ENCODE results near the gene TBL3.
"Not testable (repeated sequence)": the region's sequence is repeated elsewhere in the genome, so short reads cannot be mapped to it uniquely, and the experiment has no call there.

The TBL3 gene

DNA sequence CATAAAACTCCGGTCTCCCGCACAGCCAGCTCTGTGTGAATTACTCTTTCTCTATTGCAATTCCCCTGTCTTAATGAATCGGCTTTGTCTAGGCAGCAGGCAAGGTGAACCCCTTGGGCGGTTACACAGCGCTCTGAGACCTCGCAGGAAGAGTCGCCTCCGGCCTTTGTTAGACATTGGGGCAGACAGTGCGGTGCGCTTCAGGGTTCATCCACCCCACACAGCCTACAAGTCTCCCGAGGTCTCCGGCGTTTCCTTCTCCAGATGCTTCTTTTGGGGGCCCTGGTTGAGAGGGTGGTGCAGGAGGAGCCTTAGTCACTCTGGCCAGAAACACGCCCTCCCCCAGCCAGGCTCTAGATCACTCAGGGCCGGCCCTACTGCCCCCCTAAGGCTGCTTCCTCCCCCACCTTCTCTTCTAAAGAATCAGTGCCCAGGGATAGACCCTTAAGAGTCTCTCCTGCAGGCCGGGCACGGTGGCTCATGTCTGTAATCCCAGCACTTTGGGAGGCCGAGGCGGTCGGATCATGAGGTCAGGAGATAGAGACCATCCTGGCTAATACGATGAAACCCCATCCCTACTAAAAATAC, 27.1 kb upstream of the TBL3 start:
- no peak for DNase-seq

DNA sequence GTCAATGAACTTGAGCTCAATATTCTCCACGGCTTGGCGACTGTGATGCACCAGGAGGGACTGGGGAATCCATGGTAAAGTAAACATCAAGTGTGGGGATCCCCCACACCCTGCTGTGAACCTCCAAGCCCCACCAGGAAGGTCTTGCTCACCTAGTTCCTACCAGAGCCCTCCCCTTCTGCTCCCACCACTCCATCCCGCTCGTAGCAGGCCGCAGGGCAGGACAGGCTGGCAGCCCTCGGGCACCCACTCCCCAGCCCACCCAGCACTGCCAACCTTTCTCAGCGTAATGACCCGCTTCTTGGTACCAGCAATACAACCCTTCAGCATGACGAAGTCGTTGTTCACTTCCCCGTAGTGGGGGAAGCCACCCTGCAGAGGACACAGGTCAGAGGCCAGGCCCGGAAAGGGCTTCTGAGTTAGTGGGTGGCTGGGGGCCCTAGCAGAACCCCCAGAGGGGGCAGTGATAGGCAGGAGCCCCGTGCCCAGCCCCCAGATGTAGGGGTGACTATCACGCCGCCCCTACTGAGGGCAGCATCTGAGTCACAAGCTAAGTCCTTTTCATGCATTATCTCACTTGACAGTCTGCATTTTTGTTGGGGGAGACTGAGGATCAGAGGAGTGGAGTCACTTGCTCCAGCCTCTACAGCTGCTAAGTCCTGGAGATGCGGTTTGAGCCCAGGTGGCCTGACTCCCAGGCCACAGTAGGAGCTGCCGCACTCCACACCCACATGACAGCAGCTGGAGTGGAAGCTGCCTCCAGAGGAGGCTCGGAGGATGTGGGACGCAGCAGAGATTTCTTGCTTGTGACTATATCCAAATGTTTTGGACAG, 26.1 kb upstream of the TBL3 start:
- DNase-seq: no peak

DNA sequence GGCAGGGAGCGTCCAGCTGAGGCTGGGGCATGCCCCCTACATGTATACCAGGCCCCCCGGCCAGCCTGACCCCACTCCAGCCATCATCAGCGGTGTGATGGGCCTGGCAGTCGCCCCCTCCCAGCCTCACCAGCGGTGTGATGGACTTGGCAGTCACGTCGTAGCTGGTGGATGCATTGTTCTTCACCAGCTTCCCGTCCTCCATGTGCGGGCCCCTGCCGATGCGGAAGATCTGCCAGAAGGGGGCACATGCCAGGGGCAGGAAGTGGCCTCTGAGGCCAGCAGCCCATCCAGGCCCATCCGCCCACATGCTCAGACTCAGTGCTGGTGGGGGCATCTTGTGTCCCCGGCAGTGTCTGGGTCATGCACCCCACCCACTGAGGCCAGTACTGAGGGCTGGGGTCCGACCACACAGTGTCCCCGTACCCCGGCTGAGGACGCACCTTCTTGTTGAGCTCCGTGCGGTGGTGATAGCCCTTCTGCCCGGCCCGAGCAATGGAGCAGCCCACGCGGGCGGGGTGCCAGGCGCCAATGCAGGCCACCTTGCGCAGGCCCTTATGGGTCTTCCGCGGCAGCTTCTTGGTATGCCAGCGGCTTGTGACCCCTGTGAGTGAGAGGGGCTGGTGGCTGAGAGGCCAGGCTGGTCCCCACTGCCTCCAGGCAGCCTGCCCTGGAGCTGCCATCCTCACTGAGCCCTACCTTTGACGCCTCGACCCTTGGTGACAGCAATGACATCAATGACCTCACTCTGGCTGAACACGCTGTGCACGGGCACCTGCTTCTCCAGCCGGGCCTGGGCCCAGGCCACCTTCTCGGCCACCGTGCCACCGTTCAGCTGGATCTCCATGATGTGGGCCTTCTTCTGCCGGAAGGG, 25.1 kb upstream of the TBL3 start:
- no peak for DNase-seq

- no peak for DNase-seq
Measured at GRCh38 chr16:1947369-1947670, 24.5 kb upstream of the TBL3 start.

GRCh38 chr16:1949507-1949906, 22.3 kb upstream of the TBL3 start:
- DNase-seq: no peak

DNA sequence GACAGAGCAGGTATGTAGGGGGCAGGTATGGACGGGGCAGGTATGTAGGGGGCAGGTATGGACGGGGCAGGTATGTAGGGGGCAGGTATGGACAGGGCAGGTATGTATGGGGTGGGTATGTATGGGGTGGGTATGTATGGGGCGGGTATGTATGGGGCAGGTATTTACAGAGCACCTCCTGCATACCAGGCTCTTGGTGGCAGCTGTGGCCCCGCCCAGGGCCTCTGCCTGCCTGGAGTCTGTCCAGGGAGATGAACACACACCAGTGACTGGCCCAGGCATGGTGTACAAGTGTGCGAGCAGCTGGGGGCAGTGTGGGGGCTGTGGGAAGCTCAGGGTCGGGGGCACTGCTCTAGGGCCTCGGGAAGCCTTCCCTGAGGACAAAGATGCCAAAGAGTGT, 21.8 kb upstream of the TBL3 start:
- no peak for DNase-seq

DNA sequence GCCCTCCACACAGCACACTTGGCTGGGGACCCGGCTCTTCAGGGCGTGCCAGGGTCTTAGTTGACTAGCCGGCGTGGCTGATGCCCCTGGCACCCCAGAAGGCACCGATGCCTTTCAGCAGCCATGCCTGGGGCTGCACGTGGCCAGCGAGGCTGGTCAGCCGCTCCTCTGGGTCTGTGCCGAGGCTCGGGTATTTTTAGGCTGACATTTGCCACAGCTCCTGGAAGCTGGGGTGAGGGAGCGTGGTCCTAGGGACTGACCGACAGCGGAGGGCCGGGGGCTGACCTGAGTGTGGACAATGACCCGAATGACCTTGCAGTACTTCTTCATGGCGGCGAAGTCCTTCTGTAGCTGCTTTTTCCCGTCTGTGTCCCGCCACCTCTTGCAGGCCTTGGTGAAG, 21.3 kb upstream of the TBL3 start:
- no peak for DNase-seq

- no peak for DNase-seq
Measured at GRCh38 chr16:1953734-1954133, 18.1 kb upstream of the TBL3 start.

DNA sequence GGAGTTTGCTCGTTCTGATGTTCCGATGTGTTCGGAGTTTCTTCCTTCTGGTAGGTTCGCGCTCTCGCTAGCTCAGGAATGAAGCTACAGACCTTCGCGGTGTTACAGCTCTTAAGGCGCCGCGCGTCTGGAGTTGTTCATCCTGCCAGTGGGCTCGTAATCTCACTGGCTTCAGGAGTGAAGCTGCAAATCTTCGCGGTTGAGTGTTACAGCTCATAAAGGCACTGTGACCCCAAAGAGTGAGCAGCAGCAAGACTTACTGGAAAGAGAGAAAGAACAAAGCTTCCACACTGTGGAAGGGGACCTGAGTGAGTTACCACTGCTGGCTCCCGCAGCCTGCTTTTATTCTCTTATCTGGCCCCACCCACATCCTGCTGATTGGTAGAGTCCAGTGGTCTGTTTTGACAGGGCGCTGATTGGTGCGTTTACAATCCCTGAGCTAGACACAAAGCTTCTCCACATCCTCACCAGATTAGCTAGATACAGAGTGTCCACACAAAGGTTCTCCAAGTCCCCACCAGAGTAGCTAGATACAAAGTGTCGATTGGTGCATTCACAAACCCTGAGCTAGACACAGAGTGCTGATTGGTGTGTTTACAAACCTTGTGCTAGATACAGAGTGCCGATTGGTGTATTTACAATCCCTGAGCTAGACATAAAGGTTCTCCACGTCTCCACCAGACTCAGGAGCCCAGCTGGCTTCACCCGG, 14.3 kb upstream of the TBL3 start:
- DNase-seq: not testable (repeated sequence)

- not testable (repeated sequence) for DNase-seq
Measured at GRCh38 chr16:1958143-1958491, 13.7 kb upstream of the TBL3 start.

DNA sequence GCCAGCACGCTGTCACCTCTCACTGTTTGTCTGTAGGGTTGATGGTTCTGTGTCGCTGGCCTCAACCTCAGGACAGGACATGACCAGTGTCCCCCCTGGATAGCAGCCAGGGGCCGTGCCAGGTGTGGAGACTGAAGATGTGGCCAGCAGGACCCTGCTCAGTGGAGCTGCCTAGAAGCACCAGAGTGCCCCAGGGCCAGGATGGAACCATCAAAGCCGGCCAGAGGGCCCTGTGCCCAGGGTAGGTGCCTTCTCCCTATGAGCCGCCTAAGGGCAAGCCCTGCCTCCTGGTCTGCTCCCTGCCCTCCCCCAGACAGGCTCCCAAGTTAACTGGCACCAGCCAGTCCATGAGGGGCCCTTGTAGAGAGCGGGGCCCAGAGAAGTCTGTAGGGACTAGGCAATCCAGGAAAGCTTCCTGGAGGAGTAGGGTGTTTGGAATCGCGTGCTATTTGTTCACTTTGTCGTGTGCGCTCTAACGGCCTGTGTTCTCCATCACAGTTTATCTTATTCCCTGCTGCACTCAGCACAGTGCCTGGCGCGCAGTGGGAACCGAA, 13.1 kb upstream of the TBL3 start:
- DNase-seq: no peak

DNA sequence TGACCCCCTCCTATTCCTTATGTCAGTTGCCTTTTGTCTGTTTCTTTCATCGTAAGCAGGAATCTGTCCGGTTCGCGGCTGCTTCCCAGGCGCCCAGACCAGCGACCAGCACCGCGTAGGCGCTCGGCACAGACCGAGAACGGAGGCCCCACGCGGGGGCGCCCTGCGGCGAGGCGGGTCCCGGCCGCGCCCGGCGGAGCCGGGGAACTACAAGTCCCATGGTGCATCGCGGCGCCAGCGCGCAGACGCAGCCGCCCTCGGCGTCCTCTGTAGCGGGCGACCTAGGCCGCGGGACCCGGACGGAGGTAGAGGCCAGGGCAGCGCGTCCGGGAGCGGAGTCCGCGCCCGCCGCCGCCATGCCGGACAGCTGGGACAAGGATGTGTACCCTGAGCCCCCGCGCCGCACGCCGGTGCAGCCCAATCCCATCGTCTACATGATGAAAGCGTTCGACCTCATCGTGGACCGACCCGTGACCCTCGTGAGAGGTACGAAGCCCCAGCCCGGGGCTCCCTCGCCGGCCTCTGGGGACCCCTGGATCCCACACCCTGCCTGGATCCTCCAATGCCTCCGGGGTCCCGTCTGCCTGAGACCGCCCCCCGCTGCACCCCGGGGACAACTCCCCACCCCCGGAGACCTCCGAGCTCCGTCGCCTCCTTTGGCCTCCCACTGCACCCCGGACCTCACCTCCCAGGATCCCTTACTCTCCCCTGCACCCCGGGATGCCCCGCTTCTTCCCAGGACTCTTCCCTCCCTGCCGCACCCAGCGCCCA, 12.4 kb upstream of the TBL3 start, which contains the start of gene NDUFB10:
NDUFB10 (plus strand) TSS at position 270 of the 771 bp plus-strand sequence; CDS start at position 357, 87 bp downstream.
- peak; percentile 76 for DNase-seq

- no peak for DNase-seq
Measured at GRCh38 chr16:1960665-1961630, 10.9 kb upstream of the TBL3 start.

GRCh38 chr16:1961651-1962067, 10.2 kb upstream of the TBL3 start:
- DNase-seq: no peak

DNA sequence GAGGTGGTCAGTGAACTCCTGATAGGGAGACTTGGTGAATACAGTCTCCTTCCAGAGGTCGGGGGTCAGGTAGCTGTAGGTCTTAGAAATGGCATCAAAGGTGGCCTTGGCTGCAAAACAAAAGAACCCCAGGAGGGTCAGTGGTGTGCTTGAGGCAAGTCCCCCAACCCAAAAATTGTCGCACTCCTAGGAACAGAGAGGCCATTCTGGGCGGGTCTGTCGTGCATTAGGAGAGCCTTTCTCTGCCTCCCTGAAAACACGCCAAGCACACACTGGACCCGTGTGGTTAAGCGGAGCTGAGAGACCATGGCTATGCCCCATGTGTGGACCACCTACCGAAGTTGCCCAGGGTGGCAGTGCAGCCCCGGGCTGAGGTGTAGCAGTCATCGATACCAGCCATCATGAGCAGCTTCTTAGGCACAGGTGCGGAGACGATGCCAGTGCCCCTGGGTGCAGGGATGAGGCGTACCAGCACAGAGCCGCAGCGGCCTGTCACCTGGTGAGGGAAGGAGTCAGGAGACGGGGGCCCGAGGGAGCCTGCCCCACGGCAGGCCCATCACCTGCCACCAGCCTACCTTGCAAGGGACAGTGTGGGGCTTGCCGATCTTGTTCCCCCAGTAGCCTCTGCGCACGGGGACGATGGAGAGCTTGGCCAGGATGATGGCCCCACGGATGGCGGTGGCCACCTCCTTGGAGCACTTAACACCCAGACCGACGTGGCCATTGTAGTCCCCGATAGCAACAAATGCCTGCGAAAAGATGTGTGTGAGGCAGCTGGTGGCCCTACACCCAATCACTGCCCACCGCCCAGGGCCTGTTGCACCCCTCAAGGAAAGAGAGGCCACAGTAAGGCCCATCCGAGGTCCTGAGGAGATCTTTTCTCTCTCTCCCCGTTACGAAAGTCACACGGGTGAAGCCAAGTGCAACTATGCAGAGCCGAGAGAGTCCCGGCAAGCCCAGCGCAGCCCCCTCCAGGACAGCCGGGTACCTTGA, 9.4 kb upstream of the TBL3 start:
- not testable (repeated sequence) for DNase-seq

DNA sequence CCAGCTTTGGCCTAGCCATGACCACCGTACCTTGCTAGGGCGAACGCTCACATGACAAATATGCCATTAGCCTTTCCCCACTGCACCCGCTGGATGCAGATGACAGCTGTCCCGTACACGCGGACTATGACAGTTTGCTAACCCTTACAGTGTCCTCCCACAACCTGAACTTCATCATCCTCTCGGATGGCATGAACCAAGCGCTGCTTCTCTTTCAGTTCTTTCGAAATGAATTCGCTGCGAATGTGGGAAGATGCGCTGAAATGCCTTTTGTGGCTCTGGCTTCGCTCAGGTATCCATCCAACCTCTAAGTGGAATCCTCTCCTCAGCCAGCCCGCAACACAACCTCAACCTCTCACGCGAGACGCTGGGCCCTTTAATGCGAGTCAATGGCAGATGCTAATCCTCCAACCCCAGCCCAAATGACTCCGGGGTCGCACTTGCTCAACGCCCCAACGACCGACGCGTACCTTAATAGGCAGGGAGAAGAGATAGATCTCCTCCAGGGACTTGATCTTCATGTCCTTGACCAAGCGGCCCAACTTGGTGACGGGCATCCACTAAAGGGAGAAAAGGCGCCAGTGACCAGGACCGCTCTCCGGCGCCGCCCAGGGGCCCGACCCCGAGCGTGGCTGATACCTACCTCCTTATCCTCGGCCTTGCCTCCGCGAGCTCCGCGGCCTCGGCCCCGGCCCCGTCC, 7.9 kb upstream of the TBL3 start:
- no peak for DNase-seq

GRCh38 chr16:1964506-1965395, 7.1 kb upstream of the TBL3 start, which contains the start of gene RPS2:
RPS2 (minus strand) TSS chr16:1964826; CDS start chr16:1964625, 201 bp downstream.
- DNase-seq: peak; percentile 99
